GM06990 (cell line): ENCODE data around the gene SLCO3A1.

Experiments
- DNase-seq: peaks from one replicate; pipeline ENCODE4 v3.0.0-alpha.2; 2011; ENCODE audit not compliant: insufficient read length; ENCODE audit errors: extremely low read depth
- H3K27me3 ChIP-seq: replicated peaks from 2 replicates; pipeline ENCODE4 v1.6.0; 2011; ENCODE audit warnings: low read length; ENCODE audit not compliant: control insufficient read depth, insufficient read depth
- H3K36me3 ChIP-seq: 2 replicates; pipeline ENCODE4 v1.5.1; 2011; ENCODE audit warnings: low read length; ENCODE audit not compliant: control insufficient read depth, insufficient read depth
- H3K4me3 ChIP-seq: replicated peaks from 2 replicates; pipeline ENCODE4 v1.5.1; 2011; ENCODE audit warnings: low read depth, mild to moderate bottlenecking, control low read depth, low read length
- TF ChIP-seq, protein P1 (sequence below): IDR thresholded peaks from 2 replicates; pipeline ENCODE4 v1.5.1; 2011; ENCODE audit warnings: low read length, control low read depth, mild to moderate bottlenecking, inconsistent platforms; ENCODE audit not compliant: insufficient read depth, poor library complexity, severe bottlenecking

The SLCO3A1 gene

DNA sequence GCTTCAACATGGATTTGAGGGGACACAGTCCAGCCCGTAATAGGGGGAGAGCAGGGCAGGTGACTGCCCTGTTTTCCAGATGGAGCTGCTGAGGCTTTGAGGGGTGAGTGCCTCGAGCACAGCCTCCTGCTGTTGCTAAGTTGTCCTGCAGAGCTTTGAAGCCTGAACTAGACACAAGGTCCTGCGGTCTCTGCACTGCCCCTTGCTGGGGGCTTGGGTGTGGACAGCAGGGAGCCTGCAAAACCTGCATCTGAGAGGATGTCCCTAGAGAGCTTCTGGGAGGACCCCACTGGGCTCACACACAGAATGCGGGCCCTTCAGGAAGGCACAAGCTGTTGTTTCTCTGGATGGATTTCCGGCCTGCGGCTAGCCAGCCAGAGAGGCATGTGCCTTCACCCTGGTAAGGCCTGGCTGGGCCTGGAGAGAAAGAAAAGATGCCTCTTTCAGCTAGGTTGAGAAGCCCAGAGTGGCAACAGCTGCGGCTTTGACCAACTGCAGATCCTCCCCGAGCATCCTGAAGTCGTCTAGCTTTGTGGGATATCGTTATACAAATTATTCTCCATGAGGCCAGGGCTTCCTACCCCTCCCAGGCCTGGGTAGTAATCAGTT, 226.2 kb downstream of the SLCO3A1 start:
- Histone ChIP-seq H3K27me3 (no peaks in the 10 kb centered on the region), H3K4me3 (no peak overlapping the region), H3K36me3 (no peaks in the 10 kb centered on the region)
- no peak for DNase-seq
- TF ChIP-seq, protein P1, sequence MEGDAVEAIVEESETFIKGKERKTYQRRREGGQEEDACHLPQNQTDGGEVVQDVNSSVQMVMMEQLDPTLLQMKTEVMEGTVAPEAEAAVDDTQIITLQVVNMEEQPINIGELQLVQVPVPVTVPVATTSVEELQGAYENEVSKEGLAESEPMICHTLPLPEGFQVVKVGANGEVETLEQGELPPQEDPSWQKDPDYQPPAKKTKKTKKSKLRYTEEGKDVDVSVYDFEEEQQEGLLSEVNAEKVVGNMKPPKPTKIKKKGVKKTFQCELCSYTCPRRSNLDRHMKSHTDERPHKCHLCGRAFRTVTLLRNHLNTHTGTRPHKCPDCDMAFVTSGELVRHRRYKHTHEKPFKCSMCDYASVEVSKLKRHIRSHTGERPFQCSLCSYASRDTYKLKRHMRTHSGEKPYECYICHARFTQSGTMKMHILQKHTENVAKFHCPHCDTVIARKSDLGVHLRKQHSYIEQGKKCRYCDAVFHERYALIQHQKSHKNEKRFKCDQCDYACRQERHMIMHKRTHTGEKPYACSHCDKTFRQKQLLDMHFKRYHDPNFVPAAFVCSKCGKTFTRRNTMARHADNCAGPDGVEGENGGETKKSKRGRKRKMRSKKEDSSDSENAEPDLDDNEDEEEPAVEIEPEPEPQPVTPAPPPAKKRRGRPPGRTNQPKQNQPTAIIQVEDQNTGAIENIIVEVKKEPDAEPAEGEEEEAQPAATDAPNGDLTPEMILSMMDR = no peak

DNA sequence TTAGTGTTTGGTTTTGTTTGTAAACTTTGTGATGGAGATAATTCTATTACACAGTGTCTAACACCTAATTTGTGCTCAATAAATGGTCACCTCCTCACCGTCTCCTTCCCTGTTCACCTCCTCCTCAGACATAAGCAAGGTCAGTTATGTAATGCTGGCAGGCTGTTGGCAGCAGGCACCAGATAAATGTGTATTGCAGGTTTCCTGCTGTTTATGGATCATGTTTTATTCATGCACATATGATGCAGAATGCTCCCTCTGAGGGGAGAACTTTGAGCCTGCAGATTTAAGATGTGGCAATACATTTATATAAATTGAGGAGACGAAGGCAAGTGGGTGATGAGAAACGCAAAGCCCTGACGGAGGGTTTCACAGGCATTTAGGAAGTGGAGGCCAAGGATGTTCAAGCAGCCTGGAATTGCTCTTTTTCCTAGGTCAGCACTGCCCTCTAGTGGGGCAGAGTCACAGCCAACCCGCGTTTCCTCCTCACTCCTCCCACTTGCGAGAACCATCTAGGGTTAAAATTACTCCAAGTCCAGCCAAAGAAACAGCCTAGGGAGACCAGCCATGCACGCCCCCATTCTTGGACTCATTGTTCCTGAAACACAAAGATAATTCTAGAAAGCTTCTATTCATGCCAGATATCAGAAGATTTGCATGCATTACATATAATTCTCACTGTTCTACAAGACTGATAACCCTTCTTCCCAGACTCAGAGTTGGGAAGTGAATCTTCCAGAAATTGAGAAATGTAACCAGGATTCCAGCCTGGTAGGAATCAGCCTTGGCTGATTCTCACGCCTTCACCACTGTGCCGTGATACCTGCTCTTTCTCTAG, 228.7 kb downstream of the SLCO3A1 start:
- no peak for DNase-seq
- Histone ChIP-seq H3K4me3 (no peak overlapping the region), H3K27me3 (no peaks in the 10 kb centered on the region), H3K36me3 (no peaks in the 10 kb centered on the region)
- TF ChIP-seq, protein P1 = peak; percentile 80

- Histone ChIP-seq H3K4me3 (no peak overlapping the region), H3K27me3 (no peaks in the 10 kb centered on the region; the same call in 1 of the 2 replicates), H3K36me3 (no peaks in the 10 kb centered on the region)
- no peak for DNase-seq
- TF ChIP-seq, protein P1 = no peak
Observed at GRCh38 chr15:92083190-92083589, 229.7 kb downstream of the SLCO3A1 start.

- TF ChIP-seq, protein P1 = no peak
- Histone ChIP-seq H3K27me3 (no peaks in the 10 kb centered on the region; the same call in 1 of the 2 replicates), H3K36me3 (no peaks in the 10 kb centered on the region), H3K4me3 (no peak overlapping the region)
- no peak for DNase-seq
Observed at GRCh38 chr15:92087211-92087610, 233.7 kb downstream of the SLCO3A1 start.

DNA sequence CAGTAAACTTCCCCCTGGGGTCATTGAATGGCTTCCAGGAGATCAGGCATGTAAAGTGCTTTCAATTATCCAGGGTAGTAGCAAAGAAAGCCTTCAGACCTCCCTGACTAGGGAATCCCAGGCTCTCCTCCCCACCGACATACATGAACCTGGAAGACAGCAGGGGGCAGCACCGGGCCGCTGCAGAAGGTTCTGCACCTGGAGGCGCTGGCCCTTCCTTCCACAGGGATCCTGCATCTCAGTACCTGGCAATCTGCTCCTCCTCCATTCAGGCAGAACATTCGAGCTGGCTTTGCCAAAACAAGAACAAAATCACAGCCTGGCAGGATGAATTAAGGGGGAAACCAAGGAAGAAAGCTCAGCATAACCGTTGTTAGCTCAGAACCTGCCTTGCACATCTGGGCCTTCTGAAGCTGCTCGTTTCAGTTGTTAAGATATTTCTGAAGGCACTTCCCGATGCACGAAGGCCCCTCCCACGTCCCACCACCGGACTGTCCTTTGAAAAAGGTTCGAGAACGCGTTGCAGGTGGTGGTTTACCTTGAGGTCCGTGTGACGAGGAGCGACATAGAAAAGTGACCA, 237.7 kb downstream of the SLCO3A1 start:
- TF ChIP-seq, protein P1 = peak; percentile 68
- DNase-seq = no peak
- Histone ChIP-seq H3K4me3 (no peak overlapping the region), H3K27me3 (no peaks in the 10 kb centered on the region; the same call in 1 of the 2 replicates), H3K36me3 (no peaks in the 10 kb centered on the region)
